NCI-H345 treated with DMSO at 0.1 percent for 48 hours (cell line): ENCODE data around the gene CEP104.
"Not testable (repeated sequence)": the region's sequence is repeated elsewhere in the genome, so short reads cannot be mapped to it uniquely, and the experiment has no call there.

Experiments
- DNase-seq: peaks from one replicate; lab custom pipeline; 2025; ENCODE audit not compliant: unreplicated experiment; lab: John Stamatoyannopoulos, UW

CEP104 gene

GRCh38 chr1:3803905-3804626 is 52.9 kb downstream of the CEP104 start:
- no peak for DNase-seq

- DNase-seq = not testable (repeated sequence)
These were observed 56.2 kb downstream of the CEP104 start for GRCh38 chr1:3800795-3801194.

- no peak for DNase-seq
These were observed 56.9 kb downstream of the CEP104 start for GRCh38 chr1:3799976-3800685.

GRCh38 chr1:3796215-3797061 is 60.6 kb downstream of the CEP104 start, which contains the start of gene LRRC47:
TSS of gene LRRC47 (minus strand) at chr1:3796498. CDS start at chr1:3796476, 22 bp downstream.
- DNase-seq = peak; percentile 88

- DNase-seq = no peak
These were observed 61.4 kb downstream of the CEP104 start for GRCh38 chr1:3795453-3796214.

- no peak for DNase-seq
These were observed 66.1 kb downstream of the CEP104 start for GRCh38 chr1:3790952-3791351.

- DNase-seq = no peak
These were observed 66.5 kb downstream of the CEP104 start for GRCh38 chr1:3790500-3790923.

- no peak for DNase-seq
These were observed 67.3 kb downstream of the CEP104 start for GRCh38 chr1:3789421-3790300.

- no peak for DNase-seq
These were observed 68.1 kb downstream of the CEP104 start for GRCh38 chr1:3788756-3789420.

GRCh38 chr1:3787745-3788605 is 69.0 kb downstream of the CEP104 start:
- DNase-seq = no peak

- DNase-seq = no peak
These were observed 69.7 kb downstream of the CEP104 start for GRCh38 chr1:3787349-3787715.

GRCh38 chr1:3786468-3787348 is 70.3 kb downstream of the CEP104 start:
- DNase-seq = no peak

GRCh38 chr1:3785456-3786157 is 71.4 kb downstream of the CEP104 start:
- DNase-seq = no peak

- DNase-seq = no peak
These were observed 72.0 kb downstream of the CEP104 start for GRCh38 chr1:3785045-3785444.

GRCh38 chr1:3783651-3784474 is 73.1 kb downstream of the CEP104 start:
- no peak for DNase-seq

- DNase-seq = no peak
These were observed 76.1 kb downstream of the CEP104 start for GRCh38 chr1:3780901-3781300.
